GM21367 (cell line): Measurements from ENCODE around the gene PTGFRN.
"Not testable (repeated sequence)": the region's sequence is repeated elsewhere in the genome, so short reads cannot be mapped to it uniquely, and the experiment has no call there.

Source experiments
- ATAC-seq: cut with Tn5 transposase; IDR thresholded peaks from one replicate; pipeline ENCODE4 v1.9.1; 2021; ENCODE audit not compliant: unreplicated experiment

The PTGFRN gene

GRCh38 chr1:116915086-116915661 lies 5.5 kb downstream of the PTGFRN start:
- ATAC-seq: no peak

- no peak for ATAC-seq
These were observed 6.3 kb downstream of the PTGFRN start for GRCh38 chr1:116916002-116916401.

- no peak for ATAC-seq
These were observed 7.1 kb downstream of the PTGFRN start for GRCh38 chr1:116916533-116917445.

GRCh38 chr1:116918714-116919357 lies 9.1 kb downstream of the PTGFRN start:
- ATAC-seq: no peak

- no peak for ATAC-seq
These were observed 10.1 kb downstream of the PTGFRN start for GRCh38 chr1:116919802-116920201.

- no peak for ATAC-seq
These were observed 10.5 kb downstream of the PTGFRN start for GRCh38 chr1:116920211-116920610.

- ATAC-seq: no peak
These were observed 11.7 kb downstream of the PTGFRN start for GRCh38 chr1:116921301-116921885.

GRCh38 chr1:116921937-116922336 lies 12.2 kb downstream of the PTGFRN start:
- ATAC-seq: no peak

- no peak for ATAC-seq
These were observed 13.7 kb downstream of the PTGFRN start for GRCh38 chr1:116923421-116923820.

GRCh38 chr1:116927049-116927798 lies 17.5 kb downstream of the PTGFRN start:
- no peak for ATAC-seq

- ATAC-seq: no peak
These were observed 20.4 kb downstream of the PTGFRN start for GRCh38 chr1:116929961-116930592.

GRCh38 chr1:116931016-116931918 lies 21.6 kb downstream of the PTGFRN start:
- ATAC-seq: no peak

- ATAC-seq: no peak
These were observed 24.1 kb downstream of the PTGFRN start for GRCh38 chr1:116933606-116934515.

GRCh38 chr1:116934586-116935207 lies 25.0 kb downstream of the PTGFRN start:
- ATAC-seq: no peak

- ATAC-seq: no peak
These were observed 28.5 kb downstream of the PTGFRN start for GRCh38 chr1:116938216-116938615.

- ATAC-seq: not testable (repeated sequence)
These were observed 30.2 kb downstream of the PTGFRN start for GRCh38 chr1:116939780-116940543.
